ENCODE results near the gene PUM1.

The PUM1 gene

DNA sequence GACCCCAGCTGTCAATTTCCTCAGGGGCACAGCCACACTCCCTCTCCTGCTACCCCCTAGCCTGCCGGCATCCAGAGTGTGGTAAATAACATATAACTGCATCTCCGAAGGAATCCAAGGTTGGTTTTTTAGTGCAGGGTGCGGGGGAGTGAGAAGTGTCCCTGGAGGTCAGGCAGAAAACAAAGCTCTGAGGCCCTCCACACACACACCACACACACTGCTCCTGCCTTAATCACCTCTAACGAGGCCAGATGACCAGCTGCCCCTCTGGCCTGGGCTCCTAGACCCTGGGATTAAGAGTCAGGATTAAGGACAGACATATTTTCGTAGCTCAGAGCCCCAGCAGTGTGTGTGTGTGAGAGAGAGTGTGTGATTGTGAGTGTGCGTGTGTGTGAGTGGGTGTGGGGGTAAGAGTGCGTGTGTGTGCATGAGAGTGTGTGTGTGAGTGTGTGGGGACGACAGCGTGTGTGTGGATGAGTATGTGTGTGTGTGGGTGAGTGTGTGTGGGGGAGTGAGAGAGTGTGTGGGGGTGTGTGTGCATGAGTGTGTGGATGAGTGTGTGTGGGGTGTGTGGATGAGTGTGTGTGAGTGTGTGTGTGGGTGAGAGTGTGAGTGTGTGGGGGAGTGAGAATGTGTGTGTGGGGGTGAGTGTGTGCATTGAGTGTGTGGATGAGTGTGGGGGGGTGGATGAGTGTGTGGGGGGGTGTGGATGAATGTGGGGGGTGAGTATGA, 171.6 kb downstream of the PUM1 start:
- 72 to 73% methylated on average over 8 to 9 of the region's 9 CpGs for WGBS, 2 experiments
- H3K27ac ChIP-seq (ENCODE audit: insufficient read depth, low read depth, low read length, poor library complexity, severe bottlenecking), result peak overlapping the region; percentile 11
- no peaks in the 10 kb centered on the region for H3K27me3 ChIP-seq (ENCODE audit: control insufficient read depth, insufficient read depth, low read length, poor library complexity, severe bottlenecking)
- no peaks in the 10 kb centered on the region for H3K36me3 ChIP-seq (ENCODE audit: control insufficient read depth, insufficient read depth, low read length)
- no peaks in the 10 kb centered on the region for H3K9me3 ChIP-seq (ENCODE audit: control insufficient read depth, low read length)
- H3K4me1 ChIP-seq (ENCODE audit: control insufficient read depth, insufficient read depth, low read length), result peaks cover 32% of the 10 kb centered on the region
- no peak overlapping the region for H3K4me3 ChIP-seq (ENCODE audit: insufficient read depth, low read depth, low read length)

DNA sequence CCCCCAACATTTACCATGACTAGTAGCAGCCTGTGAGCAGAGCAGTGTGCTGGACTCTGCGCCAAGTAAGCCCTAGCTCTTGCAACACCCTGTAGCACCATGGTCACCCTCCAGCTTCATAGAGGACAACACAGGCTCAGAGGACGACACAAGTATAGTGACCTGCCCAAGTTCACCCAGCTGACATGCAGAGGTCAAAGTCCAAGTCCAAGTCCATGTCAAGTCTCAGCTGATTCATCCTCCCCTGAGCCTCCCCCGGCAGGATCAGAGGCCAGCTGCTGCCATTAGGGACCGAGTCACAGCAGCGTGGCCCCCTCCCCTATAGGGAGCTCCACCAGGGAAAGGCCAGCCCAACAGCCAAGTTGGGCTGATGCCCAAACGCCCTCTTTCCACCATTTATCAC, 172.8 kb downstream of the PUM1 start:
- H3K27ac ChIP-seq (ENCODE audit: insufficient read depth, low read depth, low read length, poor library complexity, severe bottlenecking), result no peak overlapping the region
- H3K27me3 ChIP-seq (ENCODE audit: control insufficient read depth, insufficient read depth, low read length, poor library complexity, severe bottlenecking), result no peaks in the 10 kb centered on the region
- H3K9me3 ChIP-seq (ENCODE audit: control insufficient read depth, low read length), result no peaks in the 10 kb centered on the region
- no peaks in the 10 kb centered on the region for H3K36me3 ChIP-seq (ENCODE audit: control insufficient read depth, insufficient read depth, low read length)
- 90 to 93% methylated on average over 6 of the region's 6 CpGs for WGBS, 2 experiments
- no peak overlapping the region for H3K4me3 ChIP-seq (ENCODE audit: insufficient read depth, low read depth, low read length)
- H3K4me1 ChIP-seq (ENCODE audit: control insufficient read depth, insufficient read depth, low read length), result peaks cover 45% of the 10 kb centered on the region

DNA sequence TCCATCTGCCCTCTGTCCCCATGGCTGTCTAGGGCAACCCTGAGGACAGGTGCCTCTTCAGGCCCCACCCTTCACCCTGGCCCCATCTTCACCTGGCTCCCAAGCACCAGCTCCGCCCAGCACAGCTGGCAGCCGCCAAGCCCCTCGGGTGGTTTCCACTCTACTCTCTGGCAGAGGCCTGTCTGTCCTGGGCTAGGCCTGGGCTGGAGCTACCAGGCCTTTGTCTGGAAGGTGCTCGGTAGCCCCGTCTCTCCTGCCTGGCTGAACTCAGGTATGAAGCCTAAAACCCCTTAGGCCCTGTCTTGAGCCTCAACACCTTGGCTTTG, 174.3 kb downstream of the PUM1 start:
- Histone ChIP-seq H3K36me3 (ENCODE audit: control insufficient read depth, insufficient read depth, low read length) (no peaks in the 10 kb centered on the region), H3K27me3 (ENCODE audit: control insufficient read depth, insufficient read depth, low read length, poor library complexity, severe bottlenecking) (no peaks in the 10 kb centered on the region), H3K4me1 (ENCODE audit: control insufficient read depth, insufficient read depth, low read length) (peaks cover 39% of the 10 kb centered on the region), H3K27ac (ENCODE audit: insufficient read depth, low read depth, low read length, poor library complexity, severe bottlenecking) (no peak overlapping the region), H3K4me3 (ENCODE audit: insufficient read depth, low read depth, low read length) (no peak overlapping the region), H3K9me3 (ENCODE audit: control insufficient read depth, low read length) (no peaks in the 10 kb centered on the region)
- WGBS, 2 experiments, result 87 to 94% methylated on average over 5 of the region's 5 CpGs

DNA sequence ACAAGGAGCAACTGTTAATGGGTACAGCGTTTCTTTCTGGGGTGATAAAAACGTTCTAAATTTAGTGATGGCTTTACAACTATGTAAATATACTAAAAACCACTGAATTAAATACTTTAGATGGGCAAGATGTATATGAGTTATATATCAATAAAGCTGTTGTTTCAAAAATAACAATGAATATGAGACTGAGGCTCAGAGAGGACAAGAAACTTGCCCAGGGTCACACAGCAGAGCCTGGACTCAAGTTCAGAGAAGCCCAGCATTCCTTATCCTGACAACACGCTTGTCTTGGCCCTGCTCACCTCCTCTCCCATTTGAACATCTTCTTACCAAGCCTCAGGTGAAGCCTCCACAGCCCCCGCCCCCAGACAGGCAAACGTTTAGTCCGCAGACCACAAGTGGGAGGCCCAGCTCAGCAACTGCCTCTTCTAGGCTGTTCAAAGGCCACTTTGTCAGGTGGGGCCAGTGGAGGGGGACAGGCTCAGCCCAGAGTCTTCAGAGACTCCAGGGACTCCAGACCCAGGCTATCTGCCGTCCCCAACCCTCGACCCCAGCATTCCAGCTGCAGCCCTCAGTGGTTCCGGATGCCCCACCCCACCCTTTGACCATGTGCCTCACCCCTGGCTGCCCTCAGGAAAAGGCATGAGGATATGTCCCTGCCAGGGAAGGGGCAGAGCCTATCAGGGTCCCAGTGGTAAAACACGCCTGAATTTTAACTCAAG, 174.9 kb downstream of the PUM1 start:
- 89 to 91% methylated on average over 9 to 10 of the region's 10 CpGs for WGBS, 2 experiments
- Histone ChIP-seq H3K36me3 (ENCODE audit: control insufficient read depth, insufficient read depth, low read length) (no peaks in the 10 kb centered on the region), H3K4me3 (ENCODE audit: insufficient read depth, low read depth, low read length) (no peak overlapping the region), H3K27me3 (ENCODE audit: control insufficient read depth, insufficient read depth, low read length, poor library complexity, severe bottlenecking) (no peaks in the 10 kb centered on the region), H3K27ac (ENCODE audit: insufficient read depth, low read depth, low read length, poor library complexity, severe bottlenecking) (no peak overlapping the region), H3K4me1 (ENCODE audit: control insufficient read depth, insufficient read depth, low read length) (peaks cover 34% of the 10 kb centered on the region), H3K9me3 (ENCODE audit: control insufficient read depth, low read length) (no peaks in the 10 kb centered on the region)

DNA sequence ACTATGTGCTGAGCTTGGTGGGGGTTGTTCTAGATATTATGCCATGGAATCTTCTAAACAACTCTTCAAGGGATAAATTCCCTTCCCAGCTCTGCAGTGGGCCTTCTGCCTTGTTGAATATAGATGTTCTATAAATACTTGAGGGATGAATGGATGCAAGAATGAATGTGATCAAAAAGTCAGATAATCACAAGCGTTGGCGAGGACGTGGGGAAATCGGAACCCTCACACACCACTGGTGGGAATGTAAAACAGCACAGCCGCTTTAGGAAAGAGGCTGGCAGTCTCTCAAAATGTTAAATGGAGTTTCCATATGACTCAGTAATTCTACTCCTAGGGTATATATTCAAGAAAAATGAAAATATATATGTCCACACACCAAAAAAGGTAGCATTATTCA, 176.0 kb downstream of the PUM1 start:
- H3K36me3 ChIP-seq (ENCODE audit: control insufficient read depth, insufficient read depth, low read length), result no peaks in the 10 kb centered on the region
- H3K4me3 ChIP-seq (ENCODE audit: insufficient read depth, low read depth, low read length), result no peak overlapping the region
- no peak overlapping the region for H3K27ac ChIP-seq (ENCODE audit: insufficient read depth, low read depth, low read length, poor library complexity, severe bottlenecking)
- H3K4me1 ChIP-seq (ENCODE audit: control insufficient read depth, insufficient read depth, low read length), result peaks cover 28% of the 10 kb centered on the region
- H3K27me3 ChIP-seq (ENCODE audit: control insufficient read depth, insufficient read depth, low read length, poor library complexity, severe bottlenecking), result no peaks in the 10 kb centered on the region
- 96 to 99% methylated on average over 5 of the region's 5 CpGs for WGBS, 2 experiments
- H3K9me3 ChIP-seq (ENCODE audit: control insufficient read depth, low read length), result no peaks in the 10 kb centered on the region

DNA sequence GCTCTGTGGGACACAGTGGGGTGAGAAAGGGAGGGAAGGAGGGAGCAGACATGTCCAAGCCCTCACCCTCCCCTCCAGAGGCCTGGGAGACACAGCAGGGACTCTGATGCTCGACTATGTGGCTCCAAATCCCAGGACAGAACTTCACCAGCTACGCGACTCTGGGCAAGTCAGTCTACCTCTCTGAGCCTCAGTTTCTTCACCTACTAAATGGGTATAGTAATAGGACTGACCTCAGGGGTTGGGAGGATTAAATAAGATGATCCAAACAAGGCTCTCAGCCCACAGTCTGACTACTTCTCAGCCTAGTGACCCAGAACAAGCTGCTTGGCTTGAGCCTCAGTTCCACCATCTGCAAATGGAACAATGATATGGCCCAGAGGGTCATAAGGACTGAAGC, 176.5 kb downstream of the PUM1 start:
- 83 to 90% methylated on average over 3 of the region's 3 CpGs for WGBS, 2 experiments
- no peak overlapping the region for H3K27ac ChIP-seq (ENCODE audit: insufficient read depth, low read depth, low read length, poor library complexity, severe bottlenecking)
- no peak overlapping the region for H3K4me3 ChIP-seq (ENCODE audit: insufficient read depth, low read depth, low read length)
- H3K36me3 ChIP-seq (ENCODE audit: control insufficient read depth, insufficient read depth, low read length), result no peaks in the 10 kb centered on the region
- peaks cover 32% of the 10 kb centered on the region for H3K4me1 ChIP-seq (ENCODE audit: control insufficient read depth, insufficient read depth, low read length)
- no peaks in the 10 kb centered on the region for H3K9me3 ChIP-seq (ENCODE audit: control insufficient read depth, low read length)
- no peaks in the 10 kb centered on the region for H3K27me3 ChIP-seq (ENCODE audit: control insufficient read depth, insufficient read depth, low read length, poor library complexity, severe bottlenecking)

DNA sequence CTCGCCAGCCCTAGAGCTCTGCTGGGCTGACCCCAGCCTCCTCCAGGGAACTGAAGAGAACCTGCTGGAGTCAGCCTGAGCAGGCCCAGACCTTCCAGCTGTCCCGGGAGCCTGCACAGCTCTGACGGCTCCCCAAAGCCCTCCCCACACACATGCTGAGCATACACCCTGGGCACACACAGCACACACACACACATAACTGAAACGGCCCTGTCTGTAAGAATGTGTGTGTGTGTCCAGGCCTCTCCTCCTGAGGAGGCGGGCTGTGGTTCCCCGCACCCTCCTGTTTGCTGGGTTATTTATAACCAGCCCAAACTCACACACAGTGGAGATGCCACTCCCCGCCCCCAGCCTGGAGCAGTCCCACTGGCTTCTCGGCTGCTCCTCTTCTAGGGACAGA, 177.1 kb downstream of the PUM1 start:
- 69 to 73% methylated on average over 8 of the region's 8 CpGs for WGBS, 2 experiments
- Histone ChIP-seq H3K27me3 (ENCODE audit: control insufficient read depth, insufficient read depth, low read length, poor library complexity, severe bottlenecking) (no peaks in the 10 kb centered on the region), H3K27ac (ENCODE audit: insufficient read depth, low read depth, low read length, poor library complexity, severe bottlenecking) (peak overlapping the region; percentile 40), H3K36me3 (ENCODE audit: control insufficient read depth, insufficient read depth, low read length) (no peaks in the 10 kb centered on the region), H3K4me1 (ENCODE audit: control insufficient read depth, insufficient read depth, low read length) (peaks cover 31% of the 10 kb centered on the region), H3K4me3 (ENCODE audit: insufficient read depth, low read depth, low read length) (no peak overlapping the region), H3K9me3 (ENCODE audit: control insufficient read depth, low read length) (no peaks in the 10 kb centered on the region)

DNA sequence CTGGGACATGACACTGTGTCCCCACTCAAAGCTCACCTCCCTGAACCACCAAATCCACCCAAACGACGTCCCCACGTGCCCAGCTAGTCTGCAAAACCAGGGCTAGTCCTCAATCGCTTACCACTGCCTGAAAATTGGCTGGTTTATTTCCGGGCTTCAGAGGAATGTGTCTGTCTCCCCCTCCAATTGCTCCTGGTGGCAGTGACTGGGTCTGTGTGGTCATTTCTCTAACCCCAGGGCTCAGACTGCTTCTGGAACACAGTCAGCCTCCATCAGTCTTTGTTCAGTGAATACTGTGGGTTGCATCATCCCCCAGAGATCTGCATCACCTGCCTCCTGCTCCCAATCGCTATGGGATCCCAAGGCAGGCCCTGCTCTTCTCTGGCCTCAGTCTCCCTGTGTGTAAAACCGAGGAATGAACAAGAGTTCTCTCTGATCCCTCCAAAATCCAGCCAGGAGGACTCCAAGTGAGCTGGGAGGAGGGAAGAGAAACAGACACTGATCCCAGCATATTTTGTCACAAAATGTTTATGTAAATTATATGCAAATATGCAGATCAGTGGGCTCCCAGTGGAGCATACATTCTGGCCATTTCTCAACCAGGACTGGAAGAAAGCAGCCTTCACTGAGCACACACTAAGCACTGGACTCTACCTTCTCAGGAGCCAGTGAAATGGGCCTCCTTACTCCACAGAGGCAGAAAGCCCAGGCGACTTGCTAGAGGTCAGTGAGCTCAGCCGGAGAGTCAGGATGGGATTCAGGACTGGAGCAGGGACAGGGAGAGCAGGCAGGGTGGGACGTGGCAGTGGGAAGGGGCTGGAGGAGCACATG, 177.8 kb downstream of the PUM1 start:
- 80 to 83% methylated on average over 10 of the region's 10 CpGs for WGBS, 2 experiments
- H3K4me3 ChIP-seq (ENCODE audit: insufficient read depth, low read depth, low read length), result no peak overlapping the region
- no peaks in the 10 kb centered on the region for H3K27me3 ChIP-seq (ENCODE audit: control insufficient read depth, insufficient read depth, low read length, poor library complexity, severe bottlenecking)
- peak overlapping the region; percentile 40 for H3K27ac ChIP-seq (ENCODE audit: insufficient read depth, low read depth, low read length, poor library complexity, severe bottlenecking)
- H3K4me1 ChIP-seq (ENCODE audit: control insufficient read depth, insufficient read depth, low read length), result peaks cover 32% of the 10 kb centered on the region
- H3K36me3 ChIP-seq (ENCODE audit: control insufficient read depth, insufficient read depth, low read length), result no peaks in the 10 kb centered on the region
- H3K9me3 ChIP-seq (ENCODE audit: control insufficient read depth, low read length), result no peaks in the 10 kb centered on the region

DNA sequence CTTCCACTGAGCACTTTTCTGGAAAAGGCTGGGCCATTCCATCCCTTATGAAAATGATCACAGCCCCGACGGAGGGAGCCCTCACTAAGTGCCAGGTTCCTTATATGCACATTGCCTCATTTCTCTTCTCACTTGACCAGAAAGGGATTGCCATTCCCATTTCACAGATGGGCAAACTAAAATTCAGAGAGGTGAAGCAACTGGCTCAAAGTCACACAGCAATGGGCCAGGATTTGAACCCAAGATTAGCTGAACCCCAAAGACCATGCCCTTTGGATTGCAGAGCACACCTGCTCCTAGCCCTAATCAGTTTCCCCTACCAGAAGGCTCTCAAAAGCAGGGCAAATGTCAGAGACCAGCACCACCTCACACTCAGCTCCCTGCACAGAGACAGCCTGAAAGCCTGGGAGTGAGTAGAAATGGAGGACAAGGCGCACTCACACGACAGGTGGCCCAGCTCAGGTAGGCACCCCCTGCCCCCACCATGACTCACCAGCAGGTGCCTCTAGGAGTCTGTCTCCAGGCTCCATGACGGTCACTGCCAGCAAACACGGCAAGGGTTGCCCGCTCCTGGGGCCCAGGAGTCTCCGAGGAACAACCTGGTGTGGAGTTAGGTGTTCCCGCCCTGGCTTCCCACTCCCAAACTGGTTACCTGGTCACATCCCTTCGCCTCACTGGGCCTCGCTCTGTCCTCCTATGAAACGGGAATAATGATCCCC, 178.6 kb downstream of the PUM1 start:
- Histone ChIP-seq H3K4me3 (ENCODE audit: insufficient read depth, low read depth, low read length) (no peak overlapping the region), H3K27ac (ENCODE audit: insufficient read depth, low read depth, low read length, poor library complexity, severe bottlenecking) (no peak overlapping the region), H3K36me3 (ENCODE audit: control insufficient read depth, insufficient read depth, low read length) (no peaks in the 10 kb centered on the region), H3K4me1 (ENCODE audit: control insufficient read depth, insufficient read depth, low read length) (peaks cover 27% of the 10 kb centered on the region), H3K27me3 (ENCODE audit: control insufficient read depth, insufficient read depth, low read length, poor library complexity, severe bottlenecking) (no peaks in the 10 kb centered on the region), H3K9me3 (ENCODE audit: control insufficient read depth, low read length) (no peaks in the 10 kb centered on the region)
- WGBS, 2 experiments, result 95% methylated on average over 12 of the region's 12 CpGs

All from ectodermal cell (in vitro differentiated cells).